Activated naive CD8-positive, alpha-beta T cell treated with anti-CD3 and anti-CD28 coated beads, Interleukin-2, amount 50 U/mL, for 24 hours (primary cell): ENCODE results near the gene BLACAT1.

ENCODE experiments used
- ATAC-seq: fragments of 150-1000 bp; cut with Tn5 transposase; one replicate; pipeline ENCODE4 v1.10.0; 2021
- DNase-seq: peaks from one replicate; pipeline ENCODE4 v3.0.0; 2021
- H3K27ac Mint-ChIP-seq: one replicate; pipeline ENCODE4 v1.8.0; 2021; ENCODE audit warnings: mild to moderate bottlenecking, mixed read lengths
- H3K27me3 Mint-ChIP-seq: one replicate; pipeline ENCODE4 v1.8.0; 2021; ENCODE audit warnings: mixed read lengths
- H3K36me3 Mint-ChIP-seq: one replicate; pipeline ENCODE4 v1.8.0; 2021; ENCODE audit warnings: low read depth, mixed read lengths
- H3K4me1 Mint-ChIP-seq: one replicate; pipeline ENCODE4 v1.8.0; 2021; ENCODE audit warnings: mixed read lengths
- H3K4me3 Mint-ChIP-seq: one replicate; pipeline ENCODE4 v1.8.0; 2021; ENCODE audit warnings: mild to moderate bottlenecking, moderate library complexity, mixed read lengths
- H3K9me3 Mint-ChIP-seq: one replicate; pipeline ENCODE4 v1.8.0; 2021; ENCODE audit warnings: mixed read lengths

Gene BLACAT1

DNA sequence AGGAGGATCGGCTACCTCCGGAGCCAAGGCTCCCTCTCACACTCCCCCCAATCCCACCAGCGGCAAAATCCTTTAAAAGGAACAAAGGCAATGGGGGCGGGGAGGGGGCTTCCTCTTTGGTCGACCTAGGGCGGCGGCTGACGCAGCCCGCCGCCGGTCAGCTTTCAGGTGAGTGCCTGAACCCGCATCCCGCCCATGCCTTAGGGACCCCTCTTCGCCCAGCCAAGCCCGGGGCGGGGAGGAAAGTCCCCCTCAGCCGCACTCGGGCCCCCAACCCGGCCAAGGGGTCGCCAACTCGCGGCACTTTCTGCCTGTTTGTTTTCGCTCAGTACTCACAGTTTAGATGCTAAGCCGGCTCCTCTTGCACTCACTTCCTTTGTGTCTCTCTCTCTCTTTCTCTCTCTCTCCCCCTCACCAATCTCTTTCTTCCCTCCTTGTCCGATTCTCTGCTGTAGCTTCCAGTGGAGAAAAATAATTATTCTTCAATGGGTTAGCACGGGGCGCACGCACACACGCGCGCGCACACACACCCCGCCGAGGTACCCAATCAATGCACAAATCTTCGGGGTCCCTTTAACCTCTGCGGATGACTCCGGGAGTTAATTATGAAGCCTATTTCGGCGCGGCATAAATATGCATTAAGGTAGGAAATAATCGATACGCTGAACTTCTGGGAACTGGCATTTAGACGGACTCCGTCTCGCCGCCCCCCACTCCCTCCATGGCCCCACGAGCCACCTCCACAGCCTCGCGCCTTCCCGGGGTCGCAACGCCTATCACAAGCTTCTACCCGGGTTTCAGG, at the start of gene BLACAT1:
BLACAT1 (minus strand) TSS at position 465 of the 802 bp plus-strand sequence.
- H3K27me3 Mint-ChIP-seq, result peaks cover 76% of the 10 kb centered on the region
- no peak for ATAC-seq
- H3K27ac Mint-ChIP-seq, result no peak within 1 kb of the TSS
- no peak for DNase-seq
- H3K4me1 Mint-ChIP-seq, result peaks cover 11% of the 10 kb centered on the region
- peak within 1 kb of the TSS; percentile 73 for H3K4me3 Mint-ChIP-seq
- H3K9me3 Mint-ChIP-seq, result no peaks in the 10 kb centered on the region
- no peaks in the 10 kb centered on the region for H3K36me3 Mint-ChIP-seq

DNA sequence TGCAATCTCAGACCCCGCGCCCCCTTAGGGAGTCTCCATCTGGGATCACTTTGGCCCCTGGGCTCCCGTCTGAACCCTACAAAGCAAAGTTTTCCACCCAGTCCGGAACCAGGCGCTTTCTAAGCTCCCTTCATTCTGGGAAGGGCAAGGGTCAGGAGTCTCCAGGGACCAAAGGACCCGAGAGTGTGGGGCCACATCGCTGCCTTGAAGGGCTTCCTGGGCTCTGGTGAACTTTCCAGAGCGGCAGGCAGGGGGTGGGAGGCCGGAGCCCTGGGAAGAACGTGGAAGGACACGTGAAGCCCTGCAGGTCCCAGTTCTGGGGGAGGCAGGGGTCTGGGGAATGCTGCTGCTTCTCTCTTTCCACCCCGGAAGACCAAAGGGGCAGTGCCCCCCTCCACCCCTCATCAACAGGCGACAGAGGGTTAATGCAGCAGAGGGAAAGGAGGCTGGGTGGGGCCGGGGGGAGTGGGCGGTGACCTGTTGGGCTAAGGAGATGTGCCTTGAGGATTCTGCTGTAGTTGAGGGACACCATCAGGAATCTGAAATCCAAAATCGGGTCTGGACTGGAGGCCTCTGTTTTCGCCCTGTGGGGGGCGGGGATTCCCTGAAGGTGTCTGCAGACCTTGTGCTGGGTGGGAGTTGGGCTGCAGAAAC, 49.4 kb upstream of the BLACAT1 start:
- no peak overlapping the region for H3K27ac Mint-ChIP-seq
- ATAC-seq, result no peak
- H3K4me3 Mint-ChIP-seq, result peak overlapping the region; percentile 66
- H3K4me1 Mint-ChIP-seq, result peaks cover 10% of the 10 kb centered on the region
- H3K36me3 Mint-ChIP-seq, result no peaks in the 10 kb centered on the region
- DNase-seq, result no peak
- H3K27me3 Mint-ChIP-seq, result no peaks in the 10 kb centered on the region
- H3K9me3 Mint-ChIP-seq, result no peaks in the 10 kb centered on the region

DNA sequence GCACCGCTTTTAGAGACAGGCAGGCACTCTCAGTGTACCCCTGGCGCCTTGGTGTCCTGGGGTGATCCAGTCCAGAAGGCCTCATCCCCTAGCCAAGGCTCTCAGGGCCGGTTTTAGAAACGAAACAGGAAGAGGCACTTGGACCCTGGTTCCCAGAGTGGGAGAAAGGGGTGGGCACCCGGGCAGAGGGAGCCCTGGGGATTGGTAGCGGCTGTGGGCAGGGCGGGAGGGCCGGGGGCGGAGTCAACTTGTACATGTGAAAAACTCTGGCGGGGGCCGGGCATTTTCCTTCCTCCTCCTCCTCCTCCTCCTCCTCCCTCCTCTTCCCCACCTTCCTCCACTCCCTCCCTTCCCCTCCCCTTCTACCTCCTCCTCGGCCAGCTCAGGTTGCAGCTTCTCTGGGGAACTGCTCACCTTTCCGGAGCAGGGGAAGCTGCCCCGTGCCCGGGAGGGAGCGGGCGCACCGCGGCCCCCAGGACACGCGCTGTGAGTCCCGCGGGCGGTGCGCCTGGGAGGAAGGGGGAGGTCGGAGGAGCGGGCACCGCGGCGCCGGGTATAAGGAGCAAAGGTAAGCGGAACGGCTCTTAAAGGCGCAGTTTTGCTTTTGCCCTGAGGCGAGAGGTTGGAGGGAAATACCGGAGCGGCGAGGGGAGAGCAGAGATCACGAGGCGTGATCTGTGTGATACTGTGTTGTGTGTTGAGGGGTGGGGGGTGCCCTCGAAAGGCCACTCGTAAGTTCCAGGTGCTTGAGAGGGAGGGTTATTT, 48.6 kb upstream of the BLACAT1 start, which contains the start of gene CDK18:
CDK18 (plus strand) TSS at position 359 of the 765 bp plus-strand sequence. CDS start 18,499 bp downstream, outside the sequence.
- peak; percentile 64 for DNase-seq
- Mint-ChIP-seq H3K36me3 (no peaks in the 10 kb centered on the region), H3K9me3 (no peaks in the 10 kb centered on the region), H3K4me3 (peak within 1 kb of the TSS; percentile 66), H3K27me3 (no peaks in the 10 kb centered on the region), H3K4me1 (peaks cover 10% of the 10 kb centered on the region), H3K27ac (no peak within 1 kb of the TSS)
- peak; percentile 64 for ATAC-seq

DNA sequence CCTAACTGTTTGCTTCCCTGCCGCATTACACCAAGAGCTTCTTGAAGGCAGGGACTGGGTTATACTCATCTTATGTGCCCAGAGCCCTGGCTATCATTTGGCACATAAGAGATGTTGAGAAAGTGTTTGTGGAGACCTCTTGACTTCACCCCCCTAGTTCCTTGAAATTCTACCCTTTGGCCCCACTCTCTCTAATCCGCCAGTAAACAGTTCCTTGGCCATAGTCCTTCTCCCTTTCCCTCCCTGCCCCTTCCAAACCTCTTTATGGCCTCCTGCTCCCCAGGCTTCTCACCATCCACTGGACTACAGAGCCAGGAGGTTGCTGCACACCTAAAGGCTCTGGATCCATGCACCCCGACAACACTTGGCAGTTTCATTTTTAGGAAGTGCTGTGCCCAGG, 47.1 kb upstream of the BLACAT1 start:
- H3K9me3 Mint-ChIP-seq, result no peaks in the 10 kb centered on the region
- no peak for DNase-seq
- H3K4me3 Mint-ChIP-seq, result no peak overlapping the region
- H3K36me3 Mint-ChIP-seq, result no peaks in the 10 kb centered on the region
- peaks cover 10% of the 10 kb centered on the region for H3K4me1 Mint-ChIP-seq
- H3K27me3 Mint-ChIP-seq, result no peaks in the 10 kb centered on the region
- ATAC-seq, result no peak
- no peak overlapping the region for H3K27ac Mint-ChIP-seq

DNA sequence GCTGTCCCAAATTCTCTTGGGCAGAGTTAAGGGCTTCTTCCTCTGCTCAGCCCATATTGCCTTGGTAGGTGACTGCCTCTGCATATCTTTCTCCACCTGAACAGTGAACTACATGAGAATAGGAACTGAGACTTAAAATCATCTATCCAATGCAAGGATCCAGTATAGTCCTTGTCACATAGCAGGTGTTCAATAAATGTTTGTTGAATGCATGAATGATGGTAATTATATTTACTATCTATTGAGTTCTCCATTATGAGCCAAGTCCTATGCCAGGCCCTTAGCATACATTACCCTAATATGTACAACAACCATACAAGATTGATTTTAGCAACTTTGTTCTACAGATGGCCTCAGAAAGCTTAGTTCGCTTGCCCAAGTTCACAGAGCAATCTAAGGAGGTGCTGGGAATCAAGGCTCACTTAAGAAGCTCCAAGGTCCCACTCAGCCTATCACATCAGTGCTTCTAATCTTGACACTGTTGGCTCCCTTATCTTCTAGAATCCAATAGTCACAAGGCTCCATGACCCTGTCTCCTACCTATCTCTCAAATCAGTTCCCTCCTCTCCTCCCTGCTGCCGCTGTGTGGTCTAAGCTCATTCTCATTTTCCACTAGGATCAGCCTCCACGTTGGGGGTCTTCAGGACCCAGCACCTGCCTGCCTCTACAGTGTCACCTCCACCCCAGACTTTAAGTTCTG, 46.4 kb upstream of the BLACAT1 start:
- H3K4me3 Mint-ChIP-seq, result no peak overlapping the region
- no peaks in the 10 kb centered on the region for H3K27me3 Mint-ChIP-seq
- no peaks in the 10 kb centered on the region for H3K36me3 Mint-ChIP-seq
- ATAC-seq (no peak), DNase-seq (no peak)
- no peaks in the 10 kb centered on the region for H3K9me3 Mint-ChIP-seq
- H3K27ac Mint-ChIP-seq, result no peak overlapping the region
- peaks cover 10% of the 10 kb centered on the region for H3K4me1 Mint-ChIP-seq

DNA sequence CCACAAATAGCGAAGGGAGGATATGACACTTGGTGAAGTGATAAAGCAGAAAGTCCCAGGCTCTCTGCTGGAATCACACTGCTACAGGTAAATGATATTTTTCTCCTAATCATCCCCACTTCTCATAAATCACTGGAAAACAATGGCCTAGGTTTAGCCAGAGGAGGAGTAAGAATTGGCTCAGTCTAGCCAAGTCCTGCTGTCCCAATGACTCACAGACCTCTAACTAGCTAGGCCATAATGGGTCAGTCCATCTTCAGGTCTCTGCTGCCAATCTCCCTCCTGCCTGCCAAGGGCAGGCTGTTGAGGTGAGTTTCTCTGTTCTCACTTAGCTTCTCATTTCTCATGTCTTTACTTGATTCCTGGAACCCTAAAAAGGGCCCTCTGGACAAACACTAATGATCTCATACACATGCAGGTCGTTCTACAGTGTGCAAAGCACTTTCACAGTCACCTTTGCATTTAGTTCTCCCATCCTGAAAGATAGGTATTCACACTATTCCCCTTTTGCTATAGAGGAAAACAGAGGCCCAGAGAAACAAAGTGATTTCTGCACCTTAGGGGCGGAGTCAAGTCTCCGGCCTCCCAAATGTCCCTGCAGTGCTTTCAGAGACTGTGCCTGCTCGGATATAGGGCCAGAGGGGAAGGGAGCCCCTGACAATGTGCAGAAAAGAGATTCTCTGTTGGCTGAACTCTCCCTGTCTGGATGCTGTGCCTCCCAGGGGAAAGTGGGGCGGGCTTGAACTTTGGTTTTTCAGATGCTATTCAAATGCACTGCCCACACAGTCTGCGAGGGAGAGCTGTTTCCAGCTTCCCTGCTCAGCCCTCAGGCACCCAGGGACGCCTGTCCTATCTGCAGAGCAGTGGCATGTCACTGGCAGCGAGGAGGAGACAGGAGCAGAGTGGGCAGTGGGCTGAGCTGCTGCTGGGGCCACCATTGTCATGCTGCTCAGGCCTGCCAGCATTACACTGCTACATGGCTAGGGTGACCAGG, 44.7 kb upstream of the BLACAT1 start:
- no peaks in the 10 kb centered on the region for H3K27me3 Mint-ChIP-seq
- H3K4me1 Mint-ChIP-seq, result peaks cover 10% of the 10 kb centered on the region
- no peak for DNase-seq
- H3K36me3 Mint-ChIP-seq, result no peaks in the 10 kb centered on the region
- no peak overlapping the region for H3K27ac Mint-ChIP-seq
- ATAC-seq, result no peak
- no peak overlapping the region for H3K4me3 Mint-ChIP-seq
- H3K9me3 Mint-ChIP-seq, result no peaks in the 10 kb centered on the region

DNA sequence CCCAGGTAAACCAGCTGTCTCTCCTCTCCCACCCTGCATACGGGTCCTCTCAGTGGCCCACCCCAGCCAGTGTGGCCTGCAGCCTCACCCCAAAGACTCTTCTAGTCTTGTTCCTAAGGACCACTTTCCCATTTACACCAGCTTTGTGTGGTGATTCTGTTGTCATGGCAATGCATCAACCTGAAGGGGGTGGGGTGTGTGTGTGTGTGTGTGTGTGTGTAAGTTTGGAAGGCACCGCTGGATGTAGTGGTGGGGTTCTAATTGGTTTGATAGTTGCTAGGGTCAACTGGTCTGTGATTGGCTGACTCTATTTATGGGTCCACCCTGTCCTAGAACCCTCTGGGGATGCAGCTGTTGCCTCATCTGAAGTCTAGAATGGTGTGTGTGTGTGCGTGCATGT, 43.9 kb upstream of the BLACAT1 start:
- no peak overlapping the region for H3K4me3 Mint-ChIP-seq
- no peak for ATAC-seq
- peaks cover 4% of the 10 kb centered on the region for H3K4me1 Mint-ChIP-seq
- H3K27me3 Mint-ChIP-seq, result peaks cover 2% of the 10 kb centered on the region
- H3K9me3 Mint-ChIP-seq, result no peaks in the 10 kb centered on the region
- DNase-seq, result no peak
- no peak overlapping the region for H3K27ac Mint-ChIP-seq
- H3K36me3 Mint-ChIP-seq, result no peaks in the 10 kb centered on the region

DNA sequence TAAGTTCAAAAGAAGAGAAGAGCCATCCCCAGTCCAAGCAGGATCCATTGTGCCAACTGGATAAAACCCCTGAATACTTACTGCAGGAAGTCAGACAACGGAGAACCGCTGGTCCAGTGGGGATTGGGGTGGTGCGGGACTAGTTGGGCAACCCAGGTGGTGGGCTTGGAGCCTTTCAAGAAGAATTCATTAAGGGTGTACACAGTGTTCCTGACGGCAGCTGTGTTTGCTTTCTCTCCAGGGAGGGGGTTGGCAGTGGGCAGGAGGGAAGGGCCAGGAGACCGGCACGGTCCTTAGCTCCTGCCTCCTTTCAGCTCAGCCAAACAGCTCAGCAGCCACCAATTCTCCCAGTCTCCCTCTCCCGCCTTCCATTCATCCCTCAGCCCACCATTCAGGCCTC, 41.5 kb upstream of the BLACAT1 start:
- Mint-ChIP-seq H3K27me3 (peaks cover 15% of the 10 kb centered on the region), H3K9me3 (no peaks in the 10 kb centered on the region), H3K4me3 (no peak overlapping the region), H3K36me3 (no peaks in the 10 kb centered on the region), H3K27ac (no peak overlapping the region), H3K4me1 (peaks cover 2% of the 10 kb centered on the region)
- DNase-seq, result no peak
- no peak for ATAC-seq

DNA sequence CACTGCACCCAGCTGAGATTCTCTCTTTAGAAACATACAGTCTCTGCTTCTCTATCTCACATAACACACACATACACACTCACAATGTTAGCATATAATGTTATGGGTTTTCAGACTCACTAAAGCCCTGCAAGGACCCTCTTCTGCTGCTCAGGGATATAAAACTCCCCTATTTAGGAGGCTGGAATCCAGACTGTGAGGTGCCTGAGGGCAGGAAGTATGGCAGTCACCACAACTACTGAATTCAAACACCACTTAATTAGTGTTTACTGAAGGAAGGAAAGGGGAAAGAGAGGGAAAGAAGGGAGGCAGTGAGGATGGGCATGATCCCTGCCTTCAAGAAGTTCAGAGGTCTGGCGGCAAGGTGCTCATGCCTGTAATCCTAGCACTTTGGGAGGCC, 40.8 kb upstream of the BLACAT1 start:
- Mint-ChIP-seq H3K27me3 (peaks cover 19% of the 10 kb centered on the region), H3K4me1 (peaks cover 2% of the 10 kb centered on the region)

DNA sequence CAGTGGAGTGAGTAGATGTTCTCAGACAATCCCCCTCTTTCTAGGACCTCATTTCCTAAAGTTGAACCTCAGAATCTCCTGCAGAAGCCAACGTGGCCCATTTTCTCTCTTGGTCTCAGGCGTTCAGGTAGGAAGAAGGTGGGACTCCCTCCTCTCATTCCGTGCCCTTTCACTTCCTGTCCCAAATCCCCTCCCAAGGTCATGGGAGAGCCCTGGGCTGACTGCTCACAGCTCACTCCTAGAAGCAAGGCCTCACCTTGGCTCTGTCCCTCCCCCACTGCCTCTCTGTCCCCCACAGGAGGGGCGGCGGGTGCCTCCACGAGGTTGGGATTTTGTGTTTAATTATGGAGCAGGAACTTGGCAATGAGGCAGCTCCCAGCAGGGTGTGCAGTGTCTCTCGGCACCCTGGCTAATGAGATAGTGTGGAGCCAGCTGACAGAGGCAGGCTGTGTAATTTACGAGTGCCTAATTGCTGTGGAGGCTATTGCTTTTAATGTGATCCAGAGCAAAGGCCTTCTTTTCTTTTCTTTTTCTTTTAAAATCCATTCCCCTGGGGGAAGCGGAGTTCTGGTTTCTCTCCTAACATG, 39.5 kb upstream of the BLACAT1 start:
- Mint-ChIP-seq H3K4me3 (no peak overlapping the region), H3K27me3 (peaks cover 27% of the 10 kb centered on the region), H3K4me1 (peaks cover 2% of the 10 kb centered on the region), H3K36me3 (no peaks in the 10 kb centered on the region), H3K27ac (no peak overlapping the region), H3K9me3 (no peaks in the 10 kb centered on the region)
- no peak for DNase-seq
- ATAC-seq, result no peak

More for the DNA sequence above, 40.8 kb upstream of the BLACAT1 start:
- no peaks in the 10 kb centered on the region for H3K36me3 Mint-ChIP-seq
- DNase-seq, result no peak
- no peaks in the 10 kb centered on the region for H3K9me3 Mint-ChIP-seq
- no peak for ATAC-seq
- no peak overlapping the region for H3K27ac Mint-ChIP-seq
- no peak overlapping the region for H3K4me3 Mint-ChIP-seq

DNA sequence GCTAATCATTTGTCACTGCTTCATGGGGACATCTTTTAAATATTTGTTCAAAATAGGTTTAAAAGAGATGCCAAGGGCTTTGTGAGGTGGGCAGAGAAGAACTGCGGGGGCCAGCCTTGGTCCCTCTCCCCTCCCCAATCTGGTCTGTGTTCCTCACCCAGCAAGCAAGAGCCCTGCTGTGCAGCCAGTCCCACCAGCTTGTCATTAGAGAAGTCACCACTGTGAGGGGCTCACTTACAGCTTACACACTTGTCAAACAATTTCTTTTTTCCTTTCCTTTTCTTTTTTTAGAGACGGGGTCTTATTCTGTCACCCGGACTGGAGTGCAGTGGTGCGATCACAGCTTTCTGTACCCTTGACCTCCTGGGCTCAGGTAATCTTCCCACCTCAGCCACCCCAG, 38.3 kb upstream of the BLACAT1 start:
- H3K9me3 Mint-ChIP-seq, result no peaks in the 10 kb centered on the region
- peaks cover 31% of the 10 kb centered on the region for H3K27me3 Mint-ChIP-seq
- H3K36me3 Mint-ChIP-seq, result no peaks in the 10 kb centered on the region
- no peak overlapping the region for H3K4me3 Mint-ChIP-seq
- DNase-seq (no peak), ATAC-seq (no peak)
- H3K27ac Mint-ChIP-seq, result no peak overlapping the region
- H3K4me1 Mint-ChIP-seq, result peaks cover 5% of the 10 kb centered on the region

DNA sequence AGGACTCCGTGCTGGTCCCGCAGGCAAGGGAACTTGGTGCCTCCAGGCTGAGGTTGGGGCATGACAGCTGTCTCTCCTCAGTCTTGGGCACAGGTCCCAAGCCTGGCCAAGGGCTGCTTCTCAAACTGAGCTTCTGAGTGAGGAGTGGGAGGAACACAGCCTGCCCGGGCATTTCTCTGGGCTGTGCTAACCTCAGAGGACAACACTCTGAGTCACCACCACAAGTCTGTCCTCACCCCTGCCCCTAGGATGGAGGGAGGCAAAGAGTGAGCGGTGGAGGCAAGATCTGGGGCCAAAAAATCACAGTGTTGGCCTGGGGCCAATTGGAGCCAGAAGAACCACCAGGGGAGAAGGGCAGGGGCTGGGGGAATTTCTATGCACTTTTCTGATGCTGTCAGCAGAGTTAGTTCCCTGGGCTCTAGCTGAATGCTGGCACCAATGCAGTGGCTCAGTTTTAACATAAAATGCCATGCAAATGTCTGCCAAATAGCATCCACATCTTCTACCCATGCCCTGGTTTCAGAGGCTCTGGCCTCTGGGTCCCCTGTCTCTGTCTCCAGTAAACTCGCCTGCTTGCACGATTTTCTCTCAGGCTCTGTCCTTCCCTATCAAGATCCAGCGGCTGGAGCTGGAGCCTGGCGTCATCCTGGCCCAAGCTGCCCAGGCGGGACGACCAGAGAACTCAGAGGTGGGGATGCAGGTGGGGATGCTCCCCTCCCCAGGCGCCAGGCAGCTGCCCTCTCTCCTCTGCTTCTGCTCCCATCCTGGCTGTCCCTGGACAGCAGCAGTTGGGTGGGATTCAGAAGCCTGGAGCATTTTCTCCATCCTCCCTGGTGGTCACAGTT, 37.6 kb upstream of the BLACAT1 start:
- no peak overlapping the region for H3K27ac Mint-ChIP-seq
- peaks cover 34% of the 10 kb centered on the region for H3K27me3 Mint-ChIP-seq
- no peaks in the 10 kb centered on the region for H3K36me3 Mint-ChIP-seq
- ATAC-seq, result peak; percentile 72
- DNase-seq, result no peak
- H3K9me3 Mint-ChIP-seq, result no peaks in the 10 kb centered on the region
- H3K4me1 Mint-ChIP-seq, result peaks cover 5% of the 10 kb centered on the region
- no peak overlapping the region for H3K4me3 Mint-ChIP-seq
